GM23338 (cell line): ENCODE data around the gene ERC2.

Source experiments
- CREB1 ChIP-seq: fragments of 250-450 bp; sonication (Bioruptor Pico); IDR thresholded peaks from 2 replicates; pipeline ENCODE4 v1.5.0; 2020; ENCODE audit warnings: low read depth, mild to moderate bottlenecking, moderate library complexity
- EZH2 ChIP-seq: fragments of 200-600 bp; sonication (generic); IDR thresholded peaks from one replicate; pipeline ENCODE4 v1.8.0; 2017; ENCODE audit warnings: antibody characterized with exemption, mild to moderate bottlenecking, low read depth; ENCODE audit not compliant: unreplicated experiment
- EZH2phosphoT487 ChIP-seq: fragments of 200-600 bp; sonication (generic); IDR thresholded peaks from one replicate; pipeline ENCODE4 v1.8.1; 2018; ENCODE audit warnings: antibody characterized with exemption; ENCODE audit not compliant: unreplicated experiment
- JUNB ChIP-seq: IDR thresholded peaks from one replicate; pipeline ENCODE4 v1.6.1; 2016; ENCODE audit warnings: antibody characterized with exemption; ENCODE audit not compliant: unreplicated experiment
- POLR2AphosphoS5 ChIP-seq: IDR thresholded peaks from 2 replicates; pipeline ENCODE4 v1.6.1; 2016; ENCODE audit warnings: antibody characterized with exemption, low read depth
- ZNF331 ChIP-seq: fragments of 250-450 bp; sonication (Bioruptor Pico); IDR thresholded peaks from 2 replicates; pipeline ENCODE4 v1.5.0; 2020; ENCODE audit warnings: low read depth, mild to moderate bottlenecking, moderate library complexity
- TF ChIP-seq, protein P1 (sequence below): IDR thresholded peaks from 2 replicates; pipeline ENCODE4 v1.6.1; 2016; ENCODE audit warnings: antibody characterized with exemption
- TF ChIP-seq, protein P2 (sequence below), 2 experiments: fragments of 200-600 bp in 1 of 2; sonication (generic) in 1 of 2; conservative IDR thresholded peaks; 2 replicates each; pipeline versions ENCODE4 v1.5.1 to v1.6.1; 2016 to 2017; ENCODE audit warnings: antibody characterized with exemption in 2 of 2, low read depth in 2 of 2, mild to moderate bottlenecking in 2 of 2, moderate library complexity in 1 of 2
- TF ChIP-seq, protein P3 (sequence below): IDR thresholded peaks from one replicate; pipeline ENCODE4 v1.6.1; 2018; ENCODE audit warnings: antibody characterized with exemption; ENCODE audit not compliant: unreplicated experiment

DNA sequence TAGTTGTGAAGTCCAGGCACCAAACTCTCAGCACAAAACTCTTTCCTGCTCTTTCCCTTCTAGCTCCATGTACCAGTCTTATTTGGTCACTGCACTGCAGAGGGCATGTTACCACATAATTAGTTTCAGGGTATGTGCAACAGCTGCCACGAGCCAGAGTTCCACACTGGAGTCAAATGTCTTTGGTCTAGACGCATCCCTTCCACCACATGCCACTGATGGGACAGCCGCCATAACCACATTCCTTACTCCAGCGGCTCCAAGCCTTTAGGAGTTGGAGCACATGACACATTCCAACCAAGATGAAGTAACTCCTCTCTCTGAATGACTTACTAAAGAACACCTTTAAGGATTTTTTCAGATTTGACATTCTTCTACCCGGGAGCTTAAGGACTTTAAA is 153.4 kb downstream of the ERC2 start:
- TF ChIP-seq, protein P1, sequence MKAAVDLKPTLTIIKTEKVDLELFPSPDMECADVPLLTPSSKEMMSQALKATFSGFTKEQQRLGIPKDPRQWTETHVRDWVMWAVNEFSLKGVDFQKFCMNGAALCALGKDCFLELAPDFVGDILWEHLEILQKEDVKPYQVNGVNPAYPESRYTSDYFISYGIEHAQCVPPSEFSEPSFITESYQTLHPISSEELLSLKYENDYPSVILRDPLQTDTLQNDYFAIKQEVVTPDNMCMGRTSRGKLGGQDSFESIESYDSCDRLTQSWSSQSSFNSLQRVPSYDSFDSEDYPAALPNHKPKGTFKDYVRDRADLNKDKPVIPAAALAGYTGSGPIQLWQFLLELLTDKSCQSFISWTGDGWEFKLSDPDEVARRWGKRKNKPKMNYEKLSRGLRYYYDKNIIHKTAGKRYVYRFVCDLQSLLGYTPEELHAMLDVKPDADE = no peak
- TF ChIP-seq EZH2phosphoT487 = no peak
- TF ChIP-seq, protein P2, sequence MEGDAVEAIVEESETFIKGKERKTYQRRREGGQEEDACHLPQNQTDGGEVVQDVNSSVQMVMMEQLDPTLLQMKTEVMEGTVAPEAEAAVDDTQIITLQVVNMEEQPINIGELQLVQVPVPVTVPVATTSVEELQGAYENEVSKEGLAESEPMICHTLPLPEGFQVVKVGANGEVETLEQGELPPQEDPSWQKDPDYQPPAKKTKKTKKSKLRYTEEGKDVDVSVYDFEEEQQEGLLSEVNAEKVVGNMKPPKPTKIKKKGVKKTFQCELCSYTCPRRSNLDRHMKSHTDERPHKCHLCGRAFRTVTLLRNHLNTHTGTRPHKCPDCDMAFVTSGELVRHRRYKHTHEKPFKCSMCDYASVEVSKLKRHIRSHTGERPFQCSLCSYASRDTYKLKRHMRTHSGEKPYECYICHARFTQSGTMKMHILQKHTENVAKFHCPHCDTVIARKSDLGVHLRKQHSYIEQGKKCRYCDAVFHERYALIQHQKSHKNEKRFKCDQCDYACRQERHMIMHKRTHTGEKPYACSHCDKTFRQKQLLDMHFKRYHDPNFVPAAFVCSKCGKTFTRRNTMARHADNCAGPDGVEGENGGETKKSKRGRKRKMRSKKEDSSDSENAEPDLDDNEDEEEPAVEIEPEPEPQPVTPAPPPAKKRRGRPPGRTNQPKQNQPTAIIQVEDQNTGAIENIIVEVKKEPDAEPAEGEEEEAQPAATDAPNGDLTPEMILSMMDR (conservative IDR thresholded peaks at IDR 0.05; ENCODE audit: low read depth in 2 of 2) = no peak
- no peak for TF ChIP-seq EZH2
- TF ChIP-seq CREB1 (CRISPR knock-in tag) = no peak
- TF ChIP-seq, protein P3, sequence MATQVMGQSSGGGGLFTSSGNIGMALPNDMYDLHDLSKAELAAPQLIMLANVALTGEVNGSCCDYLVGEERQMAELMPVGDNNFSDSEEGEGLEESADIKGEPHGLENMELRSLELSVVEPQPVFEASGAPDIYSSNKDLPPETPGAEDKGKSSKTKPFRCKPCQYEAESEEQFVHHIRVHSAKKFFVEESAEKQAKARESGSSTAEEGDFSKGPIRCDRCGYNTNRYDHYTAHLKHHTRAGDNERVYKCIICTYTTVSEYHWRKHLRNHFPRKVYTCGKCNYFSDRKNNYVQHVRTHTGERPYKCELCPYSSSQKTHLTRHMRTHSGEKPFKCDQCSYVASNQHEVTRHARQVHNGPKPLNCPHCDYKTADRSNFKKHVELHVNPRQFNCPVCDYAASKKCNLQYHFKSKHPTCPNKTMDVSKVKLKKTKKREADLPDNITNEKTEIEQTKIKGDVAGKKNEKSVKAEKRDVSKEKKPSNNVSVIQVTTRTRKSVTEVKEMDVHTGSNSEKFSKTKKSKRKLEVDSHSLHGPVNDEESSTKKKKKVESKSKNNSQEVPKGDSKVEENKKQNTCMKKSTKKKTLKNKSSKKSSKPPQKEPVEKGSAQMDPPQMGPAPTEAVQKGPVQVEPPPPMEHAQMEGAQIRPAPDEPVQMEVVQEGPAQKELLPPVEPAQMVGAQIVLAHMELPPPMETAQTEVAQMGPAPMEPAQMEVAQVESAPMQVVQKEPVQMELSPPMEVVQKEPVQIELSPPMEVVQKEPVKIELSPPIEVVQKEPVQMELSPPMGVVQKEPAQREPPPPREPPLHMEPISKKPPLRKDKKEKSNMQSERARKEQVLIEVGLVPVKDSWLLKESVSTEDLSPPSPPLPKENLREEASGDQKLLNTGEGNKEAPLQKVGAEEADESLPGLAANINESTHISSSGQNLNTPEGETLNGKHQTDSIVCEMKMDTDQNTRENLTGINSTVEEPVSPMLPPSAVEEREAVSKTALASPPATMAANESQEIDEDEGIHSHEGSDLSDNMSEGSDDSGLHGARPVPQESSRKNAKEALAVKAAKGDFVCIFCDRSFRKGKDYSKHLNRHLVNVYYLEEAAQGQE = no peak
- TF ChIP-seq JUNB = no peak
- TF ChIP-seq POLR2AphosphoS5 = no peak
- TF ChIP-seq ZNF331 (CRISPR knock-in tag) = no peak
